GM23248 (cell line): Measurements from ENCODE around the gene UNC13A.

Experiments
- EZH2 ChIP-seq: fragments of 200-600 bp; sonication (generic); IDR thresholded peaks from 2 replicates; pipeline ENCODE4 v1.6.1; 2018; ENCODE audit warnings: antibody characterized with exemption, mild to moderate bottlenecking; ENCODE audit not compliant: insufficient read depth, poor library complexity, severe bottlenecking
- EZH2phosphoT487 ChIP-seq: fragments of 200-600 bp; sonication (generic); IDR thresholded peaks from 2 replicates; pipeline ENCODE4 v1.6.1; 2018; ENCODE audit warnings: antibody characterized with exemption, moderate library complexity, mild to moderate bottlenecking, low read depth; ENCODE audit not compliant: insufficient read depth

DNA sequence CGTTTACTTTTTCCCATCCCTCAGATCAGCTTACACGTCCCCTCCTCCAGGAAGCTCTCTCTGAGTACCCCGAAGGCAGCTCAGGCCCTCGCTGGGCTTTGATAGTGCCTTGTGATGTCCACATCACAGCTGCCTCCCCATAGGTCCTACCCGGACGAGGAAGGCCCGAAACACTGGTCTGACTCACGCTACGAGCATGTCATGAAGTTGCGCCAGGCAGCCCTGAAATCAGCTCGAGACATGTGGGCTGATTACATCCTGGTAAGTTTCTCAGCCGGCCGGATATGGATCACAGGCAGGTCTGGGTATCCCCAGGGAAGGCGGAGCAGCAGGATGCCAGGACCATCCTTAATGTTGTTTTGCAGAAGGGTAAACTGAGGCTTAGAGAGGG, 128.0 kb downstream of the UNC13A start:
- no peak for TF ChIP-seq EZH2
- no peak for TF ChIP-seq EZH2phosphoT487
